B cell (primary cell): Measurements from ENCODE around the gene PPM1N. TPM values are rescaled to one million over a fixed set of nuclear protein-coding genes. Genes with fewer than 3 reads are reported as not detected.
A peak's percentile ranks its signal among the peaks of the same experiment; 100 is the strongest.

ENCODE experiments used
- ATAC-seq: fragments of 200-7000 bp; cut with Tn5 transposase; one replicate; pipeline ENCODE4 v1.10.0; 2021; ENCODE audit warnings: low read depth, mild to moderate bottlenecking, moderate number of reproducible peaks, moderate library complexity
- CTCF ChIA-PET: fragments of 350-600 bp; sonication (Branson Sonifier 250); formaldehyde crosslinking; loops from one replicate; lab custom pipeline; 2021; ENCODE audit warnings: antibody characterized with exemption, inconsistent platforms; lab: Charles Lee
- POLR2A ChIA-PET: fragments of 350-600 bp; sonication (Branson Sonifier 250); formaldehyde crosslinking; loops from one replicate; lab custom pipeline; 2021; ENCODE audit warnings: antibody characterized with exemption; lab: Charles Lee
- DNase-seq: peaks from one replicate; pipeline ENCODE4 v3.0.0; 2013
- H2AFZ ChIP-seq: 2 replicates; pipeline ENCODE4 v1.6.1; 2012; ENCODE audit warnings: mild to moderate bottlenecking, low read depth, low read length; ENCODE audit not compliant: insufficient read depth, poor library complexity, severe bottlenecking
- H3K27ac ChIP-seq, 2 donors: 1 replicate in 1 of 2; 2 replicates in 1 of 2; pipeline ENCODE4 v1.5.1; 2012 to 2013; ENCODE audit warnings: low read length in 2 of 2, mild to moderate bottlenecking in 2 of 2, moderate library complexity in 1 of 2
- H3K27me3 ChIP-seq, 4 experiments: fragments of 200-600 bp in 1 of 4; sonication (generic) in 1 of 4; replicated peaks in 1 of 4; 1 replicate in 2 of 4; 2 replicates in 2 of 4; pipeline versions ENCODE4 v1.6.1 to v1.7.0; 2013 to 2016; ENCODE audit warnings: low read length in 3 of 4, mild to moderate bottlenecking in 2 of 4, mixed read lengths in 1 of 4, moderate library complexity in 1 of 4; ENCODE audit not compliant: insufficient read depth in 4 of 4, control insufficient read depth in 3 of 4; ENCODE audit errors: control extremely low read depth in 1 of 4
- H3K36me3 ChIP-seq, 2 experiments: replicated peaks in 1 of 2; 1 replicate in 1 of 2; 2 replicates in 1 of 2; pipeline versions ENCODE4 v1.6.1 to v1.7.1; 2013; ENCODE audit warnings: low read length in 1 of 2; ENCODE audit not compliant: insufficient read depth in 2 of 2, control insufficient read depth in 1 of 2; ENCODE audit errors: control extremely low read depth in 1 of 2, extremely low read depth in 1 of 2
- H3K4me1 ChIP-seq, 2 donors: fragments of 200-600 bp in 1 of 2; sonication (generic) in 1 of 2; 1 replicate in 1 of 2; 2 replicates in 1 of 2; pipeline versions ENCODE4 v1.5.1 to v1.6.1; 2013 to 2017; ENCODE audit warnings: low read length in 2 of 2; ENCODE audit not compliant: control insufficient read depth in 2 of 2, insufficient read depth in 2 of 2
- H3K4me2 ChIP-seq: replicated peaks from 2 replicates; pipeline ENCODE3; 2012; ENCODE audit warnings: mild to moderate bottlenecking, low read depth, low read length; ENCODE audit not compliant: poor library complexity, severe bottlenecking
- H3K4me3 ChIP-seq, 5 experiments: fragments of 200-600 bp in 1 of 5; sonication (generic) in 1 of 5; 1 replicate in 3 of 5; 2 replicates in 2 of 5; pipeline versions ENCODE4 v1.5.1 to v1.7.0; 2011 to 2016; ENCODE audit warnings: low read length in 4 of 5, mild to moderate bottlenecking in 4 of 5, low read depth in 2 of 5, control low read depth in 1 of 5, moderate library complexity in 1 of 5; ENCODE audit not compliant: insufficient read depth in 1 of 5; ENCODE audit errors: control extremely low read depth in 1 of 5, extremely low read depth in 1 of 5
- H3K79me2 ChIP-seq: fragments of 200-600 bp; sonication (generic); one replicate; pipeline ENCODE4 v1.6.0; 2016; ENCODE audit warnings: low read length; ENCODE audit not compliant: control insufficient read depth, insufficient read depth
- H3K9ac ChIP-seq: fragments of 200-600 bp; sonication (generic); 2 replicates; pipeline ENCODE4 v1.6.1; 2017; ENCODE audit warnings: mild to moderate bottlenecking, low read length, moderate library complexity
- H3K9me3 ChIP-seq, 3 donors: one replicate each; pipeline versions ENCODE4 v1.6.1 to v1.7.1; 2013; ENCODE audit warnings: low read length in 2 of 3; ENCODE audit not compliant: control insufficient read depth in 2 of 3, insufficient read depth in 1 of 3; ENCODE audit errors: control extremely low read depth in 1 of 3
- H4K20me1 ChIP-seq: 2 replicates; pipeline ENCODE4 v1.6.0; 2012; ENCODE audit warnings: mild to moderate bottlenecking, low read length; ENCODE audit not compliant: insufficient read depth, control insufficient read depth, poor library complexity, severe bottlenecking
- H3K27ac Mint-ChIP-seq: one replicate; pipeline ENCODE4 v1.8.0; 2021; ENCODE audit warnings: mixed read lengths
- H3K27me3 Mint-ChIP-seq: one replicate; pipeline ENCODE4 v1.8.0; 2021; ENCODE audit warnings: mixed read lengths
- H3K4me1 Mint-ChIP-seq: one replicate; pipeline ENCODE4 v1.8.0; 2021; ENCODE audit warnings: mixed read lengths
- H3K4me3 Mint-ChIP-seq: one replicate; pipeline ENCODE4 v1.8.0; 2021; ENCODE audit warnings: mixed read lengths
- H3K9me3 Mint-ChIP-seq: one replicate; pipeline ENCODE4 v1.8.0; 2022; ENCODE audit warnings: mixed read lengths; ENCODE audit not compliant: insufficient read depth
- EZH2 ChIP-seq: IDR thresholded peaks from 2 replicates; pipeline ENCODE4 v1.6.1; 2012; ENCODE audit warnings: borderline replicate concordance, low read depth, mild to moderate bottlenecking, moderate library complexity, low read length; ENCODE audit not compliant: insufficient read depth, poor library complexity, severe bottlenecking
- WGBS: methylation state at CpG from one replicate; pipeline ENCODE4 v1.1.5; 2013; ENCODE audit warnings: missing lambda C conversion rate; ENCODE audit not compliant: insufficient coverage; 5-methylcytosine and 5-hydroxymethylcytosine counted together
- intact Hi-C: fragments of 100-400 bp; cut with micrococcal nuclease; formaldehyde crosslinking; loops from one replicate; pipeline ENCODE4 v1.10.0; 2022
- polyA plus RNA-seq: library from polyadenylated mRNA; depleted of rRNA; stranded (reverse); fragments of >200 nt; gene quantifications from 2 replicates; pipeline ENCODE4 v1.2.3, GENCODE V29; 2012
- total RNA-seq, 2 donors: library from RNA; stranded (reverse); fragments of 120-200 nt in 1 of 2; gene quantifications; 1 replicate in 1 of 2; 2 replicates in 1 of 2; pipeline versions ENCODE4 v1.2.3 to v1.2.4, GENCODE V29; 2013 to 2022
- TF ChIP-seq, protein P1 (sequence below): fragments of 200-600 bp; IDR thresholded peaks from one replicate; pipeline ENCODE4 v1.8.0; 2022; ENCODE audit warnings: antibody characterized with exemption, mild to moderate bottlenecking

The PPM1N gene
- total and polyA plus RNA-seq, 2 donors (not counting 1 experiment from before 2014, with no cell fraction given): 2.6 to 6.5 TPM

DNA sequence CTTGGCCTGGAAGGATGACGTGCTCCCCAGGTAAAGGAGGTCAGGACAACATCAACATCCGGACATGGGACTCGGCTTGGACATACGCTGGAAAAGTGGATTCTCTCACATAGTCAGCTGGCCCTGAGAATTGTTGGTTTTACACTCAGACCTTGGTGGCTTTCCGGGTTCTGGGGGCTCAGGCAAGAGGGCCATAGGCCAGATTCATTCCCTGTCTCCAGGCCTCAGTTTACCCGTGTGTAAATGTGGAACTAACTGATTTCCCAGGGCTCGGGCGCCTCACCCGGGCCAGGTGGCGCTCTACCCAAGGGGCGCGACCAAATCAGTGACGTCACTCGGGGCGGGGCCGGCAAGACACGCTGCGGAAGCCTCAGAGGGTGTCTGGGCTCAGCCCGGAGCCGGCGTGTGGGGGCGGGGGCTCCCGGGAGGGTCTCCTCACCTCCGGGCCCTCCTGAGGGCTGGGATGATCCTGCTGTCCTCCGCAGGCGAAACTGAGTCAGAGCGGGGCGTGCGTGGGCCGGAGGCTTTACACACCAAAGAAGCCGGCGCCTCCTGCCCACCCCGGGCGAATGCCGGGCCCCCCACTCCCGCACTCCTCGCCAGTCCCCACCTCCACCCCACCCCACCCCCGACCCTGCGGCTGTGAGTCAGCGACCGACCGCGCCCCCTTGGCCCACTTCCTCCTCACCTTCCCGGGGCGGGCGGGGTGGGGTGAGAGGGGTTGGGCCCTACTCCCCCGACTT lies 8.2 kb downstream of the PPM1N start:
- Histone ChIP-seq H3K4me1 (peaks cover 26 to 43% of the 10 kb centered on the region in 2 donors), H4K20me1 (peaks cover 27% of the 10 kb centered on the region), H3K36me3 (peaks cover 0 to 2% of the 10 kb centered on the region in 2 experiments), H3K4me2 (peak overlapping the region; percentile 84), H3K27ac (peak overlapping the region; percentile 83 to 87), H3K9me3 (peaks cover 0 to 3% (median 0%) of the 10 kb centered on the region in 3 donors), H3K4me3 (peak overlapping the region; percentile 63 to 96 (median 84)), H3K9ac (peak overlapping the region; percentile 90), H3K79me2 (peaks cover 60% of the 10 kb centered on the region), H3K27me3 (no peaks in the 10 kb centered on the region), H2AFZ (peak overlapping the region; percentile 71)
- H3K4me1 Mint-ChIP-seq: peaks cover 54% of the 10 kb centered on the region
- peak overlapping the region; percentile 94 for H3K4me3 Mint-ChIP-seq
- H3K27me3 Mint-ChIP-seq: no peaks in the 10 kb centered on the region
- no peaks in the 10 kb centered on the region for H3K9me3 Mint-ChIP-seq
- DNase-seq (peak; percentile 98), ATAC-seq (peak; percentile 74)
- intact Hi-C loops: loop anchor here (1.0 to 5.0 kb wide), 6 partner anchors 9 to 381 kb away; partner anchors contain the start of genes DMWD, IRF2BP1, QPCTL and RTN2
- TF ChIP-seq EZH2: no peak
- TF ChIP-seq, protein P1, sequence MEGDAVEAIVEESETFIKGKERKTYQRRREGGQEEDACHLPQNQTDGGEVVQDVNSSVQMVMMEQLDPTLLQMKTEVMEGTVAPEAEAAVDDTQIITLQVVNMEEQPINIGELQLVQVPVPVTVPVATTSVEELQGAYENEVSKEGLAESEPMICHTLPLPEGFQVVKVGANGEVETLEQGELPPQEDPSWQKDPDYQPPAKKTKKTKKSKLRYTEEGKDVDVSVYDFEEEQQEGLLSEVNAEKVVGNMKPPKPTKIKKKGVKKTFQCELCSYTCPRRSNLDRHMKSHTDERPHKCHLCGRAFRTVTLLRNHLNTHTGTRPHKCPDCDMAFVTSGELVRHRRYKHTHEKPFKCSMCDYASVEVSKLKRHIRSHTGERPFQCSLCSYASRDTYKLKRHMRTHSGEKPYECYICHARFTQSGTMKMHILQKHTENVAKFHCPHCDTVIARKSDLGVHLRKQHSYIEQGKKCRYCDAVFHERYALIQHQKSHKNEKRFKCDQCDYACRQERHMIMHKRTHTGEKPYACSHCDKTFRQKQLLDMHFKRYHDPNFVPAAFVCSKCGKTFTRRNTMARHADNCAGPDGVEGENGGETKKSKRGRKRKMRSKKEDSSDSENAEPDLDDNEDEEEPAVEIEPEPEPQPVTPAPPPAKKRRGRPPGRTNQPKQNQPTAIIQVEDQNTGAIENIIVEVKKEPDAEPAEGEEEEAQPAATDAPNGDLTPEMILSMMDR: peak; percentile 63
- ChIA-PET POLR2A (interaction anchor here (0.8 to 1.3 kb wide), 2 partner anchors 139 to 186 kb away, joined by 3 to 4 read pairs; partner anchors contain the start of gene QPCTL), CTCF (interaction anchor here (0.7 to 2.8 kb wide), 7 partner anchors 12 to 187 kb away, joined by 3 to 16 read pairs (median 5); no protein-coding TSS in a partner anchor)
- H3K27ac Mint-ChIP-seq: peak overlapping the region; percentile 94
- WGBS: 5% methylated on average over 32 of the region's 47 CpGs
